ENCODE results near the gene CRYBG3.
A peak's percentile ranks its signal among the peaks of the same experiment; 100 is the strongest.
"Not testable (repeated sequence)": the region's sequence is repeated elsewhere in the genome, so short reads cannot be mapped to it uniquely, and the experiment has no call there.

The CRYBG3 gene

GRCh38 chr3:97821774-97822358 is at the start of gene CRYBG3:
TSS of gene CRYBG3 (plus strand) at chr3:97822011. CDS start at chr3:97822207, 196 bp downstream.
- peak; percentile 53 to 64 for DNase-seq (ENCODE audit: low read depth in 2 of 2)

DNA sequence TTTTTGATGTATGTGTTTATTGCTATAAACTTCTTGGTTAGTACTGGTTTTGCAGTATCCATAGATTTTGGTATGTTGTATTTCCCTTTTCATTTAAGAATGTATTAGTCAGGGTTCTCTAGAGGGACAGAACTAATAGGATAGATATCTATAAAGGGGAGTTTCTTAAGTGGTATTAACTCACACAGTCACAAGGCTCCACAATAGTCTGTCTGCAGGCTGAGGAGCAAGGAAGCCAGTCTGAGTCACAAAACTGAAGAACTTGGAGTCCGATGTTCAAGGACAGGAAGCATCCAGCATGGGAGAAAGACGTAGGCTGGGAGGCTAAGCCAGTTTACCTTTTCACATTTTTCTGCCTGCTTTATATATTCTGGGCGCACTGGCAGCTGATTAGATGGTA is 48.9 kb upstream of the CRYBG3 start:
- DNase-seq (ENCODE audit: low read depth in 2 of 2), result no peak

- no peak for DNase-seq (ENCODE audit: low read depth in 2 of 2)
Measured at GRCh38 chr3:97778152-97778551, 43.7 kb upstream of the CRYBG3 start.

GRCh38 chr3:97793420-97794019 is 28.3 kb upstream of the CRYBG3 start:
- DNase-seq (ENCODE audit: low read depth in 2 of 2), result no peak

- no peak for DNase-seq (ENCODE audit: low read depth in 2 of 2)
Measured at GRCh38 chr3:97795951-97796350, 25.9 kb upstream of the CRYBG3 start.

DNA sequence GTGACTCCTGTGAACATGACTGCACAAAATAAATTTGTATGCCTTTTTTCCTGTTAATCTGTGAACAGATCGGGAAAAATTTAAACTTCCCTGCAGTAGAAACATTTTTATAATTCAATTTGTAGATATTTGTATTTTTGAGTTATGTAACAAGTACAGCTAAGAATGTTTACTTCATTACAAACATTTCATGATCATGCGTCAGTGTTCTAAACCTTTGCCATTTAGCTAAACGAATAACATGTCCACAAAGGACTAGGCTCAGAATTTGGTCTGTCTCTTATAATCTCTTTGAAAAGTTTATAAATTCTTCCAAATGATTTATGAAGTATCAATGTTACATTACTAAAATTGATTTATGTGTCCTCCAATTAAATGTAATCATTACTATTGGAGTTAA is 17.3 kb upstream of the CRYBG3 start:
- DNase-seq (ENCODE audit: low read depth in 2 of 2), result no peak

DNA sequence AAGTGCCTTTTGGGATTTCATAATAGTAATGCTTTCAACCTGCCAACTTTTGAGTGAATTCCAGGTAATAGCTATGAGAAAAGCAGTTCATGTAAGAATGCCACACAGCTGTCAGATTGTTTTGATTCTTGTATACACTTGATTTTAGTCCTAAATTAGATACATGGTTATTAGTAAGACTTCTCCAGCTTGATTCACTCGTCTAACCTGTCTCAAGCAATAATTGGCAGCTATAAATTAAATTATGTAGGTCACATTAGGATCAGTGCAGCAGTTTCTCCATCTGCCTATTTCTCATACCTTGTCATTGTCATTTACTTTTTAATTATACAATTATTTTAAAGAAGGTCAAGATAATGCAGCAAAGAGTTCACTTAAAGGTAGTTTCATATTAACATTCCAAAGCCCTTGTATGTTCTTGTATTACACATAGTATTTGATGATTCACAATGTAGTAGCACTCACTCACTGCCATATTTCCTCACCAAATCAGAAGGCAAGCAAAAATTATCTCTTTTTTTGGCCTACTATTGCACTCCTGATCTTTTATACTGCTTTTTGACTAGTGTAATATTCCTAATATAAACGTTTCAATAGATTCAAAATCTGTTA is 10.9 kb upstream of the CRYBG3 start:
- no peak for DNase-seq (ENCODE audit: low read depth in 2 of 2)

DNA sequence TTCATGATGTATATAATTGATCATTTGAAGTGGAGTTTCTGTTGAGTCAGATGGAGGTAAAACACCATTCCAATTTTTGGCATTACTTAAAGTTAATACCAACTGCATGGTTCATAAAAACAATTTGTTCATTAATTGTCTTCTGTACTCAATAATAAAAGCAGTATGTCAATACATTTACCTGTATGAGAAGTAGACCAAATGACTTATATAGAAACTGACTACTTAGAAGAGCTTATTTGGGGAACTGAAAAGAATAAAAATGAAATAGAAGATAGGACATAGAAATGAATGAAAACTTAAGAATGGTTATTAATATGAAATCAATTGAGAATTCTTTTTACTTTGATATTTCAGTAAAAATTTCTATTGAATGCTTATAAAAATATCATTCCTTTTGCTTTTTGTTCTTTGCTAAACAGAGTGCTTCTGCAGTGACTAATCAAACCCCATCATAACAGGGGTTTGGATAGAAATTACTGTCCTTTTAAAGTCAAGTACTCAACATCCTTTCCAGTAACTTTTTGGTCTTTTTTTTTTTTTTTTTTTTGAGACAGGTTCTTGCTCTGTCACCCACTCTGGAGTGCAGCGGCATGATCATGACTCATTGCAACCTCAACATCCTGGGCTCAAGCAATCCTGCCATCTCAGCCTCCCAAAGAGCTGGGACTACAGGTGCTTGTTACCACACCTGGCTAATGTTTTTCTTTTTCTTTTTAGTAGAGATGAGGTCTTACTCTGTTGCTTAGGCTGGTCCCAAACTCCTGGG is 6.5 kb upstream of the CRYBG3 start:
- DNase-seq (ENCODE audit: low read depth in 2 of 2), result no peak

- no peak for DNase-seq (ENCODE audit: low read depth in 2 of 2)
Measured at GRCh38 chr3:97816811-97817210, 5.0 kb upstream of the CRYBG3 start.

- DNase-seq (ENCODE audit: low read depth in 2 of 2), result no peak
Measured at GRCh38 chr3:97817965-97818364, 3.8 kb upstream of the CRYBG3 start.

GRCh38 chr3:97820780-97821179 is 1.0 kb upstream of the CRYBG3 start:
- no peak for DNase-seq (ENCODE audit: low read depth in 2 of 2)

DNA sequence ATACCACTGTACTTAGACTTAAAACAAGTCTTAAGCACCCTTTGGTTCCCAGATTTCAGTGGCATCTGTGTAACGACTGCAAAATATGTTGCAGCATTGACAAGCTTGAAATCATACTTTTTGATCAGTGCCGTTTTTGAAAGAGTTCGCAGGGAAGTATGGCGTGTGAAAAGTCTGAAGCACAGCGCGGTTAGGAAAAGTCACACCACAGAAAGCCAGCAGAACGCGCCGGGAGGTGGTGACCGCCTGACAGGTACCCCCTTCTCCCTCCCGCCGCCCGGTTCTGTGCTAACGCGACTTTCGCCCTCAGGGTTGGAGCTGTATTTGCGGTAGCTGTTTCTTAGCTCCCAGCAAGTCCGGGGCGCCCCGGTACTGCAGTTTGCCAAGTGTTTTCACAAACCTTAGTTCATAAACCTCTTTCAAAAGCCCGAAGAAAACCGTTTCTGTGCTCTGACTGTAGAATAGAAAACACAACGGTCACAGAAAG is 481 bp upstream of the CRYBG3 start:
- no peak for DNase-seq (ENCODE audit: low read depth in 2 of 2)

GRCh38 chr3:97822359-97822775 is 556 bp downstream of the CRYBG3 start:
- DNase-seq (ENCODE audit: low read depth in 2 of 2), result no peak

DNA sequence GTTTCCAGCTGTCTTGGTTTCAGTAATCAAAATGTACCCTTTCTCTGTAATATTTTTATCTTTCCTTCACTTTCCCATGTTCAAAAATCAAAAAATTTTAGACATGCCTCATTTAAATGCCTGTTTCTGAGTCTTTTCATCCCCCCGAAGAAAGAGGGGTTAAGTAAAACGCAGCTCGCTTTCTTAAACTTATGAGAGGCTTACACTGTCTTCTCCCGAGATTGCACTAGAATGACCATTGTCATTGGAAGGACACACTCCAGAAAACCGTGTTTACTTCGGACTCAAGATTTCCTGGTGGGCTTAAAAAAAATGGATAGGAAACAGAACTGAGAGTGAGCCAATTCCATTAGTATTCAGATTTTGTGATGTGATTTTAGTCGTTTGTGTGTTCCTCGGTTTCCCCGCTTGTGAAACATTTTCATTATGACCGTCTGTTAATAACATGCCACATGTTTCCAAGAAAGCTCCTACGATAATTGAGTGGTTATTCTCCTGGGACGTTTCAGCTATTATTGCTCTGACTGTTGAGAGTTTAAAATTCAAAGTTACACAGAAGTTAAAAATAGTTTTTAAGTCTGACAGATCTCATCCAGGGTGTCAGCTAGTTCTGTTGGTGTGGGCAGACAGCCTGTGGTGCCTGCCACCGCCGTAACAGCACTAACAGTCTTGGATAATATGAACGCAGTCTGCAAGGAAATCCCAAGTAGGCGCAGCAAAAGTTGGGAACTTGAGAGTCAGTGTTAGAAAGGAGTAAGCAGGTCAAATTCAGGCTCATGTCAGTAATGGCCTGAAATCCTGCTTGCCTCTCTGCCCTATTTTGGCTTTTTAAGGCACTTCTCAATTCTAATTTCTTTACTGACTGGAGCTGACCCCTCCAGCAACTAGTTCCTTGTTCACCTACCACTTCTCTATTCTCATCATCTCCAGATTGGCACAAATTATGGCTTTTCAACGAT is 1.5 kb downstream of the CRYBG3 start:
- no peak for DNase-seq (ENCODE audit: low read depth in 2 of 2)

DNA sequence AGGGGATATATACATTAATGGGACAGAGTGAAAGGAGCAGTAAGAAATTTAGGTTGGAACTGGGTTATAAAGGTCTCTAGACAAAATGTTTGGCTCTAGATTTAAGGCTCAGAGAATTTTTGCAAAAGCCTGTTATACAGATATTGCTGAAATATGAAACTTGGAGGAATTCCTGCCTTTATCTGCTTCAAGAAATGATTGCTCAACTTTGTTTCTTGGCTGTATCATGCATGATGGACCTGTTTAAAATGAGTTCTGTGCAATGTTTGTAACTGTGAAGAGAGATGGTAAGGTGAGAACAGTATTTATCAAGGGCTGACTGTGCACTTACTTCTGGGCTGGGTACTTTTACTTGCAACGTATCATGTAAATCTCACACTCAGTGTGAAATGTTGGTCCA is 3.3 kb downstream of the CRYBG3 start:
- no peak for DNase-seq (ENCODE audit: low read depth in 2 of 2)

DNA sequence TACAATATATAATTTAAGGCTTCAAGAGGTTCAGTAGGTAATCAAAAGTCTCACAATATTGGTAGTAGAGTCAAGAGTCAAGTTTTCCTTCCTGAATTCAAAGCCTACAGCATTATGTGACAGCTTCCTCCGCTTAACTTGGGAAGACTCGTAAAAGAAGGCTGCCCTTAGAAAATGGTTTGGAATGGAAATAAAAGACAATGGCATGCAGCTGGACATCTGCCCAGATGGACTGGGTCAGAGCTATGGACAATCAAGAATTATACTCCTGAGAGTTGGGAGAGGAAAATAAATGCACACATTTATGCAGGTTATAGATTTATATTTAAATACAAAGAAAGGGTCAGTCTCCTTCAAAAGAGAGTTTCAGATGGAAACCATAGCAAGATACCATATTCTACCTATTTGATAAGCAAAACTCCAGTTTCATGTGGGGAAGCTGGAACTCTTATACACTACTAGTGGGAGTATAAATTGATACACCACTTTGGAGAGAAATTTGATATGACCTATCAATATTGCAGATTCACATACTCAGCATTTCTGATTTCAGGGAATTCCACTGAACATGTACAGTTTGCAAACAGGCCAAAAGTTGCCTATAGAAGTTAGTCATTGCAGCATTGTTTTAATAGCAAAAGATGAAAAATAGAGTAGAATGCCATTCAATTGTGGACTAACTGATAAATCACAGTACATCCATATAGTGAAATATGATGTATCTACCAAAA is 6.1 kb downstream of the CRYBG3 start:
- DNase-seq (ENCODE audit: low read depth in 2 of 2), result no peak

DNA sequence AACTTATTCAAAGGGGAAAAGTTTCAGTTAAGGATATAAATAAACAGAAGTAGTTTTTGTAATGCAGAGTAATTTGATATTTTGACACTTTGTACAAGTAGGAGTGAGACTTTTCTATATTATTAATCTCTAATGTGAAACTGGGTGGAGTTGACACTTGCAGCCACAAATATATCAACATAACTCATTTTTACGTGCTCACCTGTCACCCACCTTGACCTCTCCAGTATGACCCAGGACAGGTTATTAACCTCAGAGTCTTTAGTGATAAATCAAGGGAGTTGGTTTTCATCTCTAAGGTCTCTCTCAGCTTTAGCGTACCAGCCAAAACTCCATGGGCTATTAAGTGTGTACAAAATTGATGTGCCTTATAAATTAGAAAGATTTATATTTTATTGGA is 7.4 kb downstream of the CRYBG3 start:
- no peak for DNase-seq (ENCODE audit: low read depth in 2 of 2)

DNA sequence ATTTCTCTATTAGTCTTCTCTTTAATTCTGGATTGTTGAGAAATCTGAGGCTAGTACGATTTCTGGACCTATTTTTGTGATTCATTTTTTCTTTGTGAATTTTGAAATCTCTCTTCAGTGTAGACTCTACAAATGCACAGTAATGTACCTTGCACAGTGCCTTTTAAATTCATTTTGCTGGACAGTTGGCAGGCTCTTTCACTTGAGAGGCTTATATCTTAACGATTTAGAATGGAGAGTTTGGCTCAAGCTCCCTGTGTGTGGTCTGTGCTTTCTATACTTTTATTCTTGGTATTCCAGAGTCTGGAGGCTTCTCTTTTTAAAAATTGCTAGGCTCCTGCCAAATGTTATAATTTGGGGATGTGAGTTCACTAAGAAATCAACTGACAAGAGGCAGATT is 8.8 kb downstream of the CRYBG3 start:
- no peak for DNase-seq (ENCODE audit: low read depth in 2 of 2)

- no peak for DNase-seq (ENCODE audit: low read depth in 2 of 2)
Measured at GRCh38 chr3:97831140-97831539, 9.3 kb downstream of the CRYBG3 start.

- not testable (repeated sequence) for DNase-seq (ENCODE audit: low read depth in 2 of 2)
Measured at GRCh38 chr3:97833184-97833583, 11.4 kb downstream of the CRYBG3 start.

GRCh38 chr3:97835761-97836160 is 13.9 kb downstream of the CRYBG3 start:
- DNase-seq (ENCODE audit: low read depth in 2 of 2), result no peak

All from stimulated activated CD4-positive, alpha-beta T cell treated with anti-CD3 and anti-CD28 coated beads, Interleukin-1b, Interleukin-23, amount 100 ng/mL, for 1 hour (primary cell).